ENCODE results near the gene AK8. TPM values are rescaled to one million over a fixed set of nuclear protein-coding genes. Genes with fewer than 3 reads are reported as not detected.
A peak's percentile ranks its signal among the peaks of the same experiment; 100 is the strongest.
"Not testable (repeated sequence)": the region's sequence is repeated elsewhere in the genome, so short reads cannot be mapped to it uniquely, and the experiment has no call there.

AK8 gene
- total RNA-seq, 1 donor from 2014 or later: 0.31 TPM

GRCh38 chr9:132742821-132743311 lies 135.2 kb downstream of the AK8 start:
- peak; percentile 33 for DNase-seq

GRCh38 chr9:132740526-132741309 lies 137.4 kb downstream of the AK8 start:
- DNase-seq: no peak

- no peak for DNase-seq
These were observed 138.3 kb downstream of the AK8 start for GRCh38 chr9:132739710-132740310.

GRCh38 chr9:132733260-132733815 lies 144.7 kb downstream of the AK8 start:
- DNase-seq: peak; percentile 17

GRCh38 chr9:132732326-132733259 lies 145.5 kb downstream of the AK8 start:
- DNase-seq: peak; percentile 51

- no peak for DNase-seq
These were observed 146.9 kb downstream of the AK8 start for GRCh38 chr9:132731230-132731629.

GRCh38 chr9:132730054-132731033 lies 147.7 kb downstream of the AK8 start:
- no peak for DNase-seq

GRCh38 chr9:132729235-132729890 lies 148.7 kb downstream of the AK8 start:
- DNase-seq: no peak

- no peak for DNase-seq
These were observed 149.6 kb downstream of the AK8 start for GRCh38 chr9:132728497-132728896.

- DNase-seq: no peak
These were observed 150.0 kb downstream of the AK8 start for GRCh38 chr9:132728071-132728470.

GRCh38 chr9:132726576-132727130 lies 151.4 kb downstream of the AK8 start:
- DNase-seq: no peak

GRCh38 chr9:132725306-132725705 lies 152.8 kb downstream of the AK8 start:
- no peak for DNase-seq

- DNase-seq: no peak
These were observed 154.3 kb downstream of the AK8 start for GRCh38 chr9:132723809-132724208.

- DNase-seq: no peak
These were observed 155.5 kb downstream of the AK8 start for GRCh38 chr9:132722564-132723065.

- no peak for DNase-seq
These were observed 156.4 kb downstream of the AK8 start for GRCh38 chr9:132721661-132722060.

- not testable (repeated sequence) for DNase-seq
These were observed 159.6 kb downstream of the AK8 start for GRCh38 chr9:132718381-132718928.

- no peak for DNase-seq
These were observed 160.6 kb downstream of the AK8 start for GRCh38 chr9:132717326-132717945.

- no peak for DNase-seq
These were observed 162.1 kb downstream of the AK8 start for GRCh38 chr9:132716007-132716406.

- DNase-seq: no peak
These were observed 165.3 kb downstream of the AK8 start for GRCh38 chr9:132712753-132713152.

Measured in tongue (tissue), 2 donors.